Activated naive CD8-positive, alpha-beta T cell treated with anti-CD3 and anti-CD28 coated beads for 36 hours (primary cell): ENCODE data around the gene TAS1R1. TPM values are rescaled to one million over a fixed set of nuclear protein-coding genes. Genes with fewer than 3 reads are reported as not detected.
"Not testable (repeated sequence)": the region's sequence is repeated elsewhere in the genome, so short reads cannot be mapped to it uniquely, and the experiment has no call there.

Source experiments
- DNase-seq: peaks from one replicate; pipeline ENCODE4 v3.0.0; 2021
- H3K27ac Mint-ChIP-seq: one replicate; pipeline ENCODE4 v1.8.0; 2022; ENCODE audit warnings: mild to moderate bottlenecking, moderate library complexity, mixed read lengths
- H3K27me3 Mint-ChIP-seq: one replicate; pipeline ENCODE4 v1.8.0; 2022; ENCODE audit warnings: mild to moderate bottlenecking, mixed read lengths
- H3K36me3 Mint-ChIP-seq: one replicate; pipeline ENCODE4 v1.8.0; 2021; ENCODE audit warnings: mild to moderate bottlenecking, mixed read lengths
- H3K4me1 Mint-ChIP-seq: one replicate; pipeline ENCODE4 v1.8.0; 2021; ENCODE audit warnings: mixed read lengths
- H3K4me3 Mint-ChIP-seq: one replicate; pipeline ENCODE4 v1.8.0; 2022; ENCODE audit warnings: mild to moderate bottlenecking, moderate library complexity, mixed read lengths
- H3K9me3 Mint-ChIP-seq: one replicate; pipeline ENCODE4 v1.8.0; 2022; ENCODE audit warnings: mixed read lengths
- total RNA-seq, 2 experiments: library from RNA; stranded (reverse); gene quantifications; one replicate each; pipeline ENCODE4 v1.2.3, GENCODE V29; 2021

Gene TAS1R1
- total RNA-seq, 2 experiments from 2014 or later = not detected

GRCh38 chr1:6599991-6600390 lies 44.9 kb downstream of the TAS1R1 start:
- H3K4me1 Mint-ChIP-seq = peaks cover 45% of the 10 kb centered on the region
- peaks cover 37% of the 10 kb centered on the region for H3K36me3 Mint-ChIP-seq
- peak overlapping the region; percentile 96 for H3K27ac Mint-ChIP-seq
- not testable (repeated sequence) for H3K27me3 Mint-ChIP-seq, H3K9me3 Mint-ChIP-seq, DNase-seq
- H3K4me3 Mint-ChIP-seq = peak overlapping the region; percentile 95

GRCh38 chr1:6600410-6601048 lies 45.4 kb downstream of the TAS1R1 start:
- H3K4me3 Mint-ChIP-seq = peak overlapping the region; percentile 95
- peaks cover 37% of the 10 kb centered on the region for H3K36me3 Mint-ChIP-seq
- no peaks in the 10 kb centered on the region for H3K27me3 Mint-ChIP-seq
- peak overlapping the region; percentile 96 for H3K27ac Mint-ChIP-seq
- H3K9me3 Mint-ChIP-seq = no peaks in the 10 kb centered on the region
- no peak for DNase-seq
- peaks cover 45% of the 10 kb centered on the region for H3K4me1 Mint-ChIP-seq

GRCh38 chr1:6601049-6601922 lies 46.2 kb downstream of the TAS1R1 start:
- peaks cover 32% of the 10 kb centered on the region for H3K36me3 Mint-ChIP-seq
- no peaks in the 10 kb centered on the region for H3K9me3 Mint-ChIP-seq
- peak overlapping the region; percentile 95 for H3K4me3 Mint-ChIP-seq
- peaks cover 40% of the 10 kb centered on the region for H3K4me1 Mint-ChIP-seq
- DNase-seq = peak; percentile 86
- peak overlapping the region; percentile 96 for H3K27ac Mint-ChIP-seq
- H3K27me3 Mint-ChIP-seq = no peaks in the 10 kb centered on the region

GRCh38 chr1:6601923-6602668 lies 47.0 kb downstream of the TAS1R1 start:
- no peaks in the 10 kb centered on the region for H3K9me3 Mint-ChIP-seq
- peaks cover 39% of the 10 kb centered on the region for H3K4me1 Mint-ChIP-seq
- peak overlapping the region; percentile 96 for H3K27ac Mint-ChIP-seq
- H3K4me3 Mint-ChIP-seq = peak overlapping the region; percentile 95
- DNase-seq = peak; percentile 53
- peaks cover 32% of the 10 kb centered on the region for H3K36me3 Mint-ChIP-seq
- H3K27me3 Mint-ChIP-seq = no peaks in the 10 kb centered on the region

GRCh38 chr1:6602669-6603237 lies 47.6 kb downstream of the TAS1R1 start, which contains the start of gene KLHL21:
KLHL21 (minus strand) TSS chr1:6602869; CDS start chr1:6602817, 52 bp downstream.
- H3K4me1 Mint-ChIP-seq = peaks cover 35% of the 10 kb centered on the region
- H3K36me3 Mint-ChIP-seq = peaks cover 29% of the 10 kb centered on the region
- H3K9me3 Mint-ChIP-seq = no peaks in the 10 kb centered on the region
- peak within 1 kb of the TSS; percentile 95 for H3K4me3 Mint-ChIP-seq
- H3K27ac Mint-ChIP-seq = peak within 1 kb of the TSS; percentile 97
- peak; percentile 96 for DNase-seq
- no peaks in the 10 kb centered on the region for H3K27me3 Mint-ChIP-seq

- Mint-ChIP-seq H3K27me3 (no peaks in the 10 kb centered on the region), H3K36me3 (peaks cover 29% of the 10 kb centered on the region), H3K4me3 (peak overlapping the region; percentile 80), H3K9me3 (no peaks in the 10 kb centered on the region), H3K4me1 (peaks cover 32% of the 10 kb centered on the region), H3K27ac (peak overlapping the region; percentile 97)
- peak; percentile 76 for DNase-seq
Measured at GRCh38 chr1:6603238-6603914, 48.3 kb downstream of the TAS1R1 start.

GRCh38 chr1:6603915-6604558 lies 48.9 kb downstream of the TAS1R1 start:
- H3K9me3 Mint-ChIP-seq = no peaks in the 10 kb centered on the region
- peak; percentile 45 for DNase-seq
- H3K36me3 Mint-ChIP-seq = peaks cover 23% of the 10 kb centered on the region
- H3K27ac Mint-ChIP-seq = peak overlapping the region; percentile 97
- H3K4me3 Mint-ChIP-seq = peak overlapping the region; percentile 80
- peaks cover 27% of the 10 kb centered on the region for H3K4me1 Mint-ChIP-seq
- no peaks in the 10 kb centered on the region for H3K27me3 Mint-ChIP-seq

- DNase-seq = no peak
- Mint-ChIP-seq H3K4me1 (peaks cover 17% of the 10 kb centered on the region), H3K27me3 (no peaks in the 10 kb centered on the region), H3K27ac (peak overlapping the region; percentile 76), H3K36me3 (peaks cover 11% of the 10 kb centered on the region), H3K9me3 (no peaks in the 10 kb centered on the region), H3K4me3 (peak overlapping the region; percentile 83)
Measured at GRCh38 chr1:6612641-6613360, 57.7 kb downstream of the TAS1R1 start.

- H3K4me1 Mint-ChIP-seq = peaks cover 17% of the 10 kb centered on the region
- peaks cover 11% of the 10 kb centered on the region for H3K36me3 Mint-ChIP-seq
- DNase-seq = peak; percentile 100
- peak within 1 kb of the TSS; percentile 76 for H3K27ac Mint-ChIP-seq
- no peaks in the 10 kb centered on the region for H3K9me3 Mint-ChIP-seq
- H3K4me3 Mint-ChIP-seq = peak within 1 kb of the TSS; percentile 83
- no peaks in the 10 kb centered on the region for H3K27me3 Mint-ChIP-seq
Measured at GRCh38 chr1:6613361-6614018, 58.4 kb downstream of the TAS1R1 start, which contains the start of gene PHF13. PHF13 (plus strand) TSS chr1:6613731; CDS start chr1:6614067, 336 bp downstream.

- H3K36me3 Mint-ChIP-seq = peaks cover 11% of the 10 kb centered on the region
- peak overlapping the region; percentile 70 for H3K4me3 Mint-ChIP-seq
- H3K4me1 Mint-ChIP-seq = peaks cover 17% of the 10 kb centered on the region
- no peaks in the 10 kb centered on the region for H3K9me3 Mint-ChIP-seq
- no peaks in the 10 kb centered on the region for H3K27me3 Mint-ChIP-seq
- DNase-seq = peak; percentile 72
- peak overlapping the region; percentile 45 for H3K27ac Mint-ChIP-seq
Measured at GRCh38 chr1:6614019-6614928, 59.2 kb downstream of the TAS1R1 start.

- H3K4me1 Mint-ChIP-seq = peaks cover 17% of the 10 kb centered on the region
- H3K4me3 Mint-ChIP-seq = peak overlapping the region; percentile 77
- no peak for DNase-seq
- H3K36me3 Mint-ChIP-seq = peaks cover 13% of the 10 kb centered on the region
- H3K27me3 Mint-ChIP-seq = no peaks in the 10 kb centered on the region
- H3K27ac Mint-ChIP-seq = no peak overlapping the region
- no peaks in the 10 kb centered on the region for H3K9me3 Mint-ChIP-seq
Measured at GRCh38 chr1:6614929-6615785, 60.0 kb downstream of the TAS1R1 start.
